Measurements from ENCODE around the gene TRAPPC1.

Gene TRAPPC1

GRCh38 chr17:7897090-7897489, 34.7 kb downstream of the TRAPPC1 start:
- no peak for DNase-seq

GRCh38 chr17:7894866-7895265, 36.9 kb downstream of the TRAPPC1 start:
- no peak for DNase-seq

GRCh38 chr17:7894226-7894625, 37.5 kb downstream of the TRAPPC1 start:
- DNase-seq = no peak

GRCh38 chr17:7893187-7893880, 38.4 kb downstream of the TRAPPC1 start:
- no peak for DNase-seq

GRCh38 chr17:7889166-7889955, 42.4 kb downstream of the TRAPPC1 start:
- DNase-seq = peak; percentile 95

- DNase-seq = no peak
Observed at GRCh38 chr17:7888184-7888920, 43.4 kb downstream of the TRAPPC1 start, which contains the start of gene CHD3. CHD3 (plus strand) TSS chr17:7888789; CDS start chr17:7889001, 212 bp downstream.

GRCh38 chr17:7887482-7888183, 44.1 kb downstream of the TRAPPC1 start:
- peak; percentile 93 for DNase-seq

GRCh38 chr17:7887038-7887481, 44.7 kb downstream of the TRAPPC1 start:
- DNase-seq = no peak

GRCh38 chr17:7886227-7887037, 45.3 kb downstream of the TRAPPC1 start:
- peak; percentile 61 for DNase-seq

- peak; percentile 50 for DNase-seq
Observed at GRCh38 chr17:7885367-7886226, 46.1 kb downstream of the TRAPPC1 start.

GRCh38 chr17:7884581-7885366, 47.0 kb downstream of the TRAPPC1 start:
- no peak for DNase-seq

- DNase-seq = no peak
Observed at GRCh38 chr17:7883781-7884386, 47.9 kb downstream of the TRAPPC1 start.

- DNase-seq = no peak
Observed at GRCh38 chr17:7882629-7883028, 49.1 kb downstream of the TRAPPC1 start.

- peak; percentile 45 for DNase-seq
Observed at GRCh38 chr17:7882068-7882467, 49.7 kb downstream of the TRAPPC1 start.

- peak; percentile 53 for DNase-seq
Observed at GRCh38 chr17:7881276-7882054, 50.3 kb downstream of the TRAPPC1 start.

Measured in NCI-H1092 (cell line).